Lower lobe of right lung (tissue), 2 donors: ENCODE measurements around the gene PLK5. TPM values are rescaled to one million over a fixed set of nuclear protein-coding genes. Genes with fewer than 3 reads are reported as not detected.

Experiments
- ATAC-seq, 2 donors: fragments of 200-7000 bp; cut with Tn5 transposase; one replicate each; pipeline ENCODE4 v1.9.1; 2020 to 2022; ENCODE audit warnings: mild to moderate bottlenecking in 2 of 2, moderate library complexity in 2 of 2
- DNase-seq: peaks from one replicate; pipeline ENCODE4 v3.0.0-alpha.2; 2020
- H3K27ac ChIP-seq: fragments of 200-600 bp; one replicate; pipeline ENCODE4 v1.8.0; 2022
- H3K27me3 ChIP-seq: fragments of 200-600 bp; one replicate; pipeline ENCODE4 v1.8.0; 2022; ENCODE audit warnings: low read depth
- H3K36me3 ChIP-seq: fragments of 200-600 bp; one replicate; pipeline ENCODE4 v1.8.0; 2022; ENCODE audit warnings: mild to moderate bottlenecking
- H3K4me1 ChIP-seq: fragments of 200-600 bp; one replicate; pipeline ENCODE4 v1.8.0; 2022
- H3K4me3 ChIP-seq: fragments of 200-600 bp; one replicate; pipeline ENCODE4 v1.8.0; 2022; ENCODE audit warnings: mild to moderate bottlenecking
- H3K9me3 ChIP-seq: fragments of 200-600 bp; one replicate; pipeline ENCODE4 v1.8.0; 2022
- intact Hi-C: fragments of 100-400 bp; cut with DNase I; formaldehyde crosslinking; loops from one replicate; pipeline ENCODE4 v1.11.0; 2022
- total RNA-seq: library from RNA; stranded (reverse); fragmentation: NEBNext Ultra II Directional; extraction: Animal tissue kit (Norgen Biotek cat#: 25700); gene quantifications from one replicate; pipeline ENCODE4 v1.2.1, GENCODE V29; 2021
- TF ChIP-seq, protein P1 (sequence below): fragments of 200-600 bp; IDR thresholded peaks from one replicate; pipeline ENCODE4 v1.8.0; 2022; ENCODE audit warnings: antibody characterized with exemption, mild to moderate bottlenecking
- donor health status: DM: no; HTN: yes; CAD: no; lungs with severe emphysema.

Gene PLK5
- total RNA-seq, 1 donor from 2014 or later: not detected

DNA sequence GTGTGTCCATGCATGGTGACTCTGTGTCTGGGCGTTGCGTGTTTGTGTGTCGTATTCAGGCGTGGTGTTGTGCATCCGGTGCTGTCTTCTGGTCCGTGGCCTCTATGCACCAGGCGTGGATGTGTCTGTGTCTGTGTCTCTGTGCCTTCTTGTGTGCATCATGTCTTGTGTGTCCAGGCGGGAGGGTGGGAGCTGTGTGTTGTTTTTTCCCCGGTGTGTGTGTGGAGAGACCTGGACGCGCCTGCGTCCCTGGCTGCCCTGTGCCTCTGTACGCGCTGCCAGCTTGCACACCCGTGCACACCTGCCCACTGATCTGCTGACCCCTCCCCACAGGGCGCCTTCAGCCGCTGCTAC is 1.1 kb downstream of the PLK5 start:
- DNase-seq (no peak), ATAC-seq (no peak)
- Histone ChIP-seq H3K4me1 (no peaks in the 10 kb centered on the region), H3K36me3 (no peaks in the 10 kb centered on the region), H3K27ac (no peak overlapping the region), H3K9me3 (no peaks in the 10 kb centered on the region), H3K27me3 (peaks cover 69% of the 10 kb centered on the region), H3K4me3 (no peak overlapping the region)
- TF ChIP-seq, protein P1, sequence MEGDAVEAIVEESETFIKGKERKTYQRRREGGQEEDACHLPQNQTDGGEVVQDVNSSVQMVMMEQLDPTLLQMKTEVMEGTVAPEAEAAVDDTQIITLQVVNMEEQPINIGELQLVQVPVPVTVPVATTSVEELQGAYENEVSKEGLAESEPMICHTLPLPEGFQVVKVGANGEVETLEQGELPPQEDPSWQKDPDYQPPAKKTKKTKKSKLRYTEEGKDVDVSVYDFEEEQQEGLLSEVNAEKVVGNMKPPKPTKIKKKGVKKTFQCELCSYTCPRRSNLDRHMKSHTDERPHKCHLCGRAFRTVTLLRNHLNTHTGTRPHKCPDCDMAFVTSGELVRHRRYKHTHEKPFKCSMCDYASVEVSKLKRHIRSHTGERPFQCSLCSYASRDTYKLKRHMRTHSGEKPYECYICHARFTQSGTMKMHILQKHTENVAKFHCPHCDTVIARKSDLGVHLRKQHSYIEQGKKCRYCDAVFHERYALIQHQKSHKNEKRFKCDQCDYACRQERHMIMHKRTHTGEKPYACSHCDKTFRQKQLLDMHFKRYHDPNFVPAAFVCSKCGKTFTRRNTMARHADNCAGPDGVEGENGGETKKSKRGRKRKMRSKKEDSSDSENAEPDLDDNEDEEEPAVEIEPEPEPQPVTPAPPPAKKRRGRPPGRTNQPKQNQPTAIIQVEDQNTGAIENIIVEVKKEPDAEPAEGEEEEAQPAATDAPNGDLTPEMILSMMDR: no peak
- intact Hi-C loops: no loop called here

DNA sequence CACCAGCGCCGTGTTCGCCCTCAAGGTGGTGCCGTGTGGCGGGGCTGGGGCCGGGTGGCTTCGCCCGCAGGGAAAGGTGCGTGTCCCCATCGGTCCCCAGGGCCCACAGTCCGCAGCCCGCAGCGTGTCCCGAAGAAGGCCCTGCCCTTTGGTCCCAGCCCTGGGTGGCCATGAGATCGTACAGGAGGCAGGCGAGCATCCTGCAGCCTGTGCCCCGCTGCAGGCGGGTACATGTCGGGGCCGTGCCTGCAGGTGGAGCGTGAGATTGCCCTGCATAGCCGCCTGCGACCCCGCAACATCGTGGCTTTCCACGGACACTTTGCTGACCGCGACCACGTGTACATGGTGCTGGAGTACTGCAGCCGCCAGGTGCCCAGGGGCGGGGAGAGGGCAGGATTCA is 1.5 kb downstream of the PLK5 start:
- ATAC-seq (no peak), DNase-seq (no peak)
- H3K4me3 ChIP-seq: no peak overlapping the region
- TF ChIP-seq, protein P1: no peak
- H3K27me3 ChIP-seq: peaks cover 69% of the 10 kb centered on the region
- H3K4me1 ChIP-seq: no peaks in the 10 kb centered on the region
- H3K9me3 ChIP-seq: no peaks in the 10 kb centered on the region
- intact Hi-C loops: no loop called here
- no peak overlapping the region for H3K27ac ChIP-seq
- H3K36me3 ChIP-seq: no peaks in the 10 kb centered on the region

DNA sequence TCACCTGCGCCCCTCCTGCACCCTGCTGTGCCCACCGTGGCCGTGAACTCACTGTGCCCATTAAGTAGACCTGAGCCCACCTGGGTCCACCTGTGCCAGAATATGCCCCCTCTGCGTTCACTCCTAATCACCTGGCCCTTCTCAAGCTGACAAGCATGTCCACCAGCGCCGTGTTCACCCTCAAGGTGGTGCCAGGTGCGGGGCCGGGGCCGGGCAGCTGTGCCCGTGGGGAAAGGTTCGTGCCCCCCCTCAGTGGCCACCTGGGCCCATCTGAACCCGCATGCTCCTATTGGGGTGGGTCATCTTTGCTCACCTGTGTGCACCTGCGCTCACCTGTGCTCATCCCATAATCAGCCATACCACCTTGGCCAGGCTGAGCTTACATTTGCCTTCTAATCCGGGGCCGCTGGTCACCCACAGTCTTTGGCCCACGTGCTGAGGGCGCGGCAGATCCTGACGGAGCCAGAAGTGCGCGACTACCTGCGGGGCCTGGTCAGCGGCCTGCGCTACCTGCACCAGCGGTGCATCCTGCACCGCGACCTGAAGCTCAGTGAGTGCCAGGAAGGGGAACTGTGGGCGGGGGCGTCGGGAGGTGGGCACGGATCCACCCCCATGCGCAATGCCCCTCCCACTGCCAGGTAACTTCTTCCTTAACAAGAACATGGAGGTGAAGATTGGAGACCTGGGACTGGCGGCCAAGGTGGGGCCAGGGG is 2.3 kb downstream of the PLK5 start:
- Histone ChIP-seq H3K9me3 (no peaks in the 10 kb centered on the region), H3K27me3 (peaks cover 69% of the 10 kb centered on the region), H3K36me3 (no peaks in the 10 kb centered on the region), H3K4me1 (no peaks in the 10 kb centered on the region), H3K4me3 (no peak overlapping the region), H3K27ac (no peak overlapping the region)
- DNase-seq (no peak), ATAC-seq (no peak)
- intact Hi-C loops: no loop called here
- TF ChIP-seq, protein P1: no peak

DNA sequence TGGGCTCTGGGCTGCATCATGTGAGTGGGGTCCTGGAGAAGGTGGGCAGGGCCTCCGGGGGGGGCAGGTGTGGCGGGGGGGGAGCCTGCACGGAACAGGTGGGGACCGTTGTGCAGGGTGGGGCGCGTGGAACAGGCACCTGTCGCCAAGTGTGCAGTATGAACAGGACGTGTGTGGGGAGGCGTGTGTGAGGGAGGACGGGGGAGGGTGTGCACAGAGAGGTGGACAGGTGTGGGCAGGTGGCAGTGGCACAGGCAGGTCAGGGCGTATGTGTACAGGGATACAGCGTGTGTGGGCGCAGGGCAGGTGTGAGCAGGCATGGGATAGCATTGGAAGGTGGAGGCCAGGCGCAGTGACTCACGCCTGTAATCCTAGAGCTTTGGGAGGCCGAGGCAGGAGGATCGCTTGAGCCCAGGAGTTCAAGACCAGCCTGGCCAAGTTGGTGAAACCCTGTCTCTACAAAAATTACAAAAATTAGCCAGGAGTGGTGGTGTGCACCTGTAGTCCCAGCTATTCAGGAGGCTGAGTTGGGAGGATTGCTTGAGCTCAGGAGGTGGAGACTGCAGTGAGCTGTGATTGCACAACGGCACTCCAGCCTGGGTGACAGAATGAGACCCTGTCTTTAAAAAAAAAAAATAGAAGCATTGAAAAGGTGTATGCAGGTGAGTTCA is 3.2 kb downstream of the PLK5 start:
- no peaks in the 10 kb centered on the region for H3K9me3 ChIP-seq
- DNase-seq (no peak), ATAC-seq (no peak)
- H3K27me3 ChIP-seq: peaks cover 66% of the 10 kb centered on the region
- no peak overlapping the region for H3K27ac ChIP-seq
- H3K4me3 ChIP-seq: no peak overlapping the region
- TF ChIP-seq, protein P1: no peak
- intact Hi-C loops: no loop called here
- no peaks in the 10 kb centered on the region for H3K36me3 ChIP-seq
- no peaks in the 10 kb centered on the region for H3K4me1 ChIP-seq

DNA sequence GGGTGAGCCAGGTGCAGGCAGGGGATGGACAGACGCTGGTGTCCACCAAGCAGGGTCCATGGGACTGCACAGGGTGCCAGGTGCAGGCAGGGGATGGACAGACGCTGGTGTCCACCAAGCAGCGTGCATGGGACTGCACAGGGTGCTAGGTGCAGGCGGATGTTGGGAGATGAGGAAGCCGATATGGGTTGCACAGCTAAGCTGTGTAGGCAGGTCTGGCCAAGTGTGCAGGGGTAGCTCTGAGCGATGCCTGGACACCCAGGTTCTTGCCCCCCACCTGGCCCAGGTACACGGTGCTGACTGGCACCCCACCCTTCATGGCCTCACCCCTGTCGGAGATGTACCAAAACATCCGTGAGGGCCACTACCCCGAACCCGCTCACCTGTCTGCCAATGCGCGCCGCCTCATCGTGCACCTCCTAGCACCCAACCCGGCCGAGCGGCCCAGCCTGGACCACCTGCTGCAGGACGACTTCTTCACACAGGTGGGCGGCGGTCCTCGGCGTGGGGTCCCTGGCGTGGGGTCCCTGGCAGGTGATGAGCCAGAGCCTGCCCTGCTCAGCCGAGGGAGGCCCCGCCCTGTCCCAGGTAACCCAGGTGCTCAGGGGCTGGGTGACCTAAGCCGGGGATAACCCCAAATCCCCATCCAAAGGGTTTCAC is 3.9 kb downstream of the PLK5 start:
- Histone ChIP-seq H3K27ac (no peak overlapping the region), H3K36me3 (no peaks in the 10 kb centered on the region), H3K4me1 (no peaks in the 10 kb centered on the region), H3K9me3 (no peaks in the 10 kb centered on the region), H3K27me3 (peaks cover 63% of the 10 kb centered on the region), H3K4me3 (no peak overlapping the region)
- TF ChIP-seq, protein P1: no peak
- ATAC-seq (no peak), DNase-seq (no peak)
- intact Hi-C loops: no loop called here
